NCI-H446 treated with DMSO at 0.1 percent for 48 hours (cell line): ENCODE data around the gene TYMS.
"Not testable (repeated sequence)": the region's sequence is repeated elsewhere in the genome, so short reads cannot be mapped to it uniquely, and the experiment has no call there.

Source experiments
- DNase-seq: peaks from one replicate; lab custom pipeline; 2025; lab: John Stamatoyannopoulos, UW

TYMS gene

DNA sequence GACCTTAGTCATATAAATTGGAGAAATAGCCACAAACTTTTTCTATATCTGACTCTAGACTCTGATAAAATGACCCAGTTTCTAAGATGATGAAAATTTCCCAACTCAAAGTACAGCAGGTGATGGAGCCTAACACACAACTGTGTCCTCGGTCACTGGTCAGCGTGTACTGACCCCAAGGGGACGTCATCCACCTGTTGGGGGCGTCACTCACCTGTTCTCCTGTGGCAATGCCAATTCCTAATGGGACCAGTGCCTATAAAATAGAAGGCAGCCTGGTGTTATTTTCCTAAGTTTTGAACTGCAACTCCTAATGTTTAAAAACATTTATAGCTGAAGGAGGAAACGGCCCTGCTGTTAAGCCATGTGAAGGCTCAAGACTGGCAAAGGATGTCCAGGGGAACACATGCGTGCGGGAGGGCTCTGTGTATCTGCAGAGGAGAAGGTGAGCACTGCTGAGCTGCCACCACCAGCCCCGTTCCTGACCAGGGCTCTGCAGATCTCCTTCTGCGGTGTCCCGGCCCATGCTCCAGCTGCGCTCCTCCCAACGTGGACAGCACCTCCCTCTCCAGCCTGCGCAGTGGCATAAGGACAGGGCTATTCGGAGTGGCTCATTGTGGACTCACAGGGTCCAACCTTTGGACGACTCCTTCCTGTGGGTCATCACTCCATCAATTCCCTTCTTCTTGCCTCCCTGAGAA lies 21.2 kb downstream of the TYMS start:
- DNase-seq, result no peak

DNA sequence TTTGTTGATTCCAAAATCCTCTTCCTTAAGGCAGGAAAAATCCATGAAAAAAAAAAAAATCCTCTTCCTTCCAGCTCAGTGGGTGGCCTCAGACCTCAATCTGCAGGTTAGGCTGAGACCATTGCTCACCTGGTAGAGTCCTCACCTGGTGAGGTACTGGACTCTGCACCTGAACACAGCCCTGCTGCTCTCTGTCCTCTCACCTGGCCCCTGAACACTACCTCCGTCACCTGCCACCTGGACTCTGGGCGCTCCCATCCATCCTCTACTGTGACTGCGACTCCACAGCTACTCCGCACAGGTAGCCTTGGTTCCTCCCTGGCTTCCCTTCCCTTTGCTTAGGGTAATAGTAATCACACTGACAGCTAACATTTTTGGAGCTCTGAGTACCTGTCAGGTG lies 22.1 kb downstream of the TYMS start:
- DNase-seq, result no peak

DNA sequence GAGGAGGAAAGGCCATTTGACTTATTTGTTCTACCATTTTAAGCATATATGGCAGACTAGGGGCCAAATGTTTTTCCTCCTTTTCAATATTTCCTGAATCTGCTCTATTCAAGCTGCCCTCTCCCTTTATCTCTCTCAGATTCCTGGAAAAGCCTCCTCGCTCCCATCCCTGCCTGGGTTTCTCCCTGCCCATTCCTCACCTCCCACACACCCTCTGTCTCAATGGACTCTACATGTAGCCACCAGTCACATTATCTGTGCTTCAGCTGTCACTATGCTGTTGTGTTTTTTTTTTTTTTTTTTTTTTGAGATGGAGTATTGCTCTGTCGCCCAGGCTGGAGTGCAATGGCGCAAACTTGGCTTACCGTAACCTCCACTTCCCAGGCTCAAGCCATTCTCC lies 22.9 kb downstream of the TYMS start:
- DNase-seq, result no peak

DNA sequence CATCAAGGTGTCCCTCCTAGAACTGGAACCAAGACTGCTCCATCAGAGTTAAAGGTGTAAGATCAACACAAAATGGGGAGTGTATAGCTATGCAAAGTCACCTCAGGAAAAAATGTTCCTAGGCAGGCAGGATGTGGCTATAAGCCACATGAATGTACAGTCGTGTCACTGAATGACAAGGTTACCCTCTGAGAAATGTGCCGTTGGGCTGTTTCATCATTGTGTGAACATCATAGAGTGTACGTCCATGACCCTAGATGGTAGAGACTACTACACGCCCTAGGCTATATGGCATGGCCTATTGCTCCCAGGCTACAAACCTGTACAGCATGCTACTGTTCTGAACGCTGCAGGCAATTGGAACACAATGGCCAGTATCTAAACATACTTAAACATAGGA lies 24.5 kb downstream of the TYMS start:
- DNase-seq, result no peak

DNA sequence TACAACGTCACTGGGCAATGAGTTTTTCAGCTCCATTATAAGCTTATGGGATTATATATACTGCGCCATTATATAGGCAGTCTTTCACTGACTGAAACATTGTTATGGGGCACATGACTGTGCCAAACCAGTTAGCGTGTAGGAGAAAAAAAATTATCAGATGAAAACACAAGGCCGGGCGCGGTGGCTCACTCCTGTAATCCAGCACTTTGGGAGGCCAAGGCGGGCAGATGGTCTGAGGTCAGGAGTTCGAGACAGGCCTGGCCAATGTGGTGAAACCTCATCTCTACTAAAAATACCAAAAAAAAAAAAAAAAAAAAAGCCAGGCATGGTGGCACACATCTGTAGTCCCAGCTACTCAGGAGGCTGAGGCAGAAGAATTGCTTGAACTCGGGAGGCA lies 25.0 kb downstream of the TYMS start:
- not testable (repeated sequence) for DNase-seq

DNA sequence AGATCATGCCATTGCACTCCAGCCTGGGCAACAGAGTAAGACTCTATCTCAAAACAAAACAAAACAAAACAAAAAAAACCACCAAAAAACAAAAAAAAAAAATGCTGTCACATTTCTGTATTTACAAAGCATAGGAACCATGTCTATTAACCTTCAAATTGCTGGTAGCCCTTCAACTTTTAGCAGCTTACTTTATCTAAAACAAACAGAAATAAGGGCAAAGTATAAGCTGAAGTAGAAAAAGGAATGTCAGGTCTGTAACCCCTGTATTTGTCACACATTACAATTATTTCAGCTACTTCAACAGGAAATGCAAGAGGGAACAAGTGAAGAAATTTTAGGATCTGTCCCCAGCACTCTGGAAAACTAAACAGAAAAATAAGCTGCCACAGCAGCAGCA lies 25.4 kb downstream of the TYMS start:
- no peak for DNase-seq

DNA sequence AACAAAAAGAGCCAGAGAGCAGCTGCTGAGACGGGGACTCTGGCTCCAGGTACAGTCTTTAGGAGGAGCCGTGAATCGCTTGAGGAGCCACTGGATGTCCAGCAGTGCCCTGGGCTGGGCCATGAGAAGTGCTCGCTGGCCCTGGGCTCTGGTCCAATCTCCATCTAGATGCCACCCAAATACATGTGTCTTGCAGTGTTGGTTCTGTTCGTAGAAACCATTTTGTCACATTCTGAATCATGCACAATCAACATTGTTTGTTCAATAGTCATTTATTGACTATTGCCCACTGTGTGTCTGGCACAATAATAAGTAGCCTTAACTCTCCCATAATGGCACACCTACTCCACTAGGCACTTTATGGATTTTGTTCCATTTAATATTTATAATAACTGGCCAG lies 26.1 kb downstream of the TYMS start:
- no peak for DNase-seq

DNA sequence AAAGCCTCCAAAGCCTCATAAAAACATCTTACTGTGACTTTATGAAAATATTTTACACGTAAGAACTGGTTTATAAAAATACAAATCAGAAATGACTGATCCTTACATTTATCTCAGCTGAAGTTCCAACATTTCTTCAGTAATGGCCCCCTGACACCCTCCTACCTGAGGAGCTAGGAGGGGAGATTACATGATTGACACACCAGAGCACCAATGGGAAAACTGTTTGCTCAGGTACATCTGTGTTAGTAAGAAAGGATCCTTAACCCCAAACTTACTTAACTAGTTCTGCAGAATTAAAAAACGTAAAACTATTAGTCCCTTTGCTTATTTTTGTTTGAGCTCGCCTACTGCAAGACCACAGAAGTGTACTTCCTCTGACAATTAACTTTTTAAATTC lies 28.0 kb downstream of the TYMS start:
- no peak for DNase-seq

DNA sequence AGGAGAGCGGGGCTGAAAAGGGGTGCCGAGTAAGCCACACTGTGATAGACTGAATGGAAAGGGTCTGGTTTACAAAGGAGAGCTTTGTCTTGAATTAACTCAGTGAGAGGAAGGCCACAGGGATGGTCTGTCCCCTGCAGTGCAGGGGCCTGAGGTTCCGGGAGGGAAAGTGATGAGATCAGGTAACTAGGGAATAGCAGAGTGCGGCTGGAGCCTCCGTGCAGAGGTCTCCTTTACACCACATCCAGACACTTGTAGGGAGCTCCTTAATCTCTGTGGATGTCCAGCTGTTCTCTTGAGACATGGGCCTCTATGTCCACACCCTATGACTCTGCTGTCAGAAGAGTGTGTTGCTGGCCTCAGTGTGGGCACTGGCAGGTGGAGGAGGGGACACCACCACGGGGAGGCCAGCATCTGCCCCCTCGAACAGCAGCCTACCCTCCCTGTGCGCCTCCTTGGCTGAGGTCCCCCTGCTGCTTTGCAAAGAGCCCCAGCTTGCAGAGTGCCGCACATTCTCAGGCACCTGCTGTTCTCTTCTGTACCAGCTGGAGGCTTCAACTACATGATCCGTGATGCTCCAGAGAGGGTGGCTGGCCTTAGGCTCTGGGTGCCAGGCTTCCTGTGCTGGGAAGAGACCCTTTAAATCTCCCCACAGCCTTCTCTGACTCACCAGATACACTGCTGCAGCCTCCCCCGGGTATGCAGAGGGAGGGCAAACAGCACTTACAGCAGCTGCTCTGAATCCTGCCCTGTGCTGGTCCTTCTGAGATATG lies 29.1 kb downstream of the TYMS start:
- DNase-seq, result no peak

DNA sequence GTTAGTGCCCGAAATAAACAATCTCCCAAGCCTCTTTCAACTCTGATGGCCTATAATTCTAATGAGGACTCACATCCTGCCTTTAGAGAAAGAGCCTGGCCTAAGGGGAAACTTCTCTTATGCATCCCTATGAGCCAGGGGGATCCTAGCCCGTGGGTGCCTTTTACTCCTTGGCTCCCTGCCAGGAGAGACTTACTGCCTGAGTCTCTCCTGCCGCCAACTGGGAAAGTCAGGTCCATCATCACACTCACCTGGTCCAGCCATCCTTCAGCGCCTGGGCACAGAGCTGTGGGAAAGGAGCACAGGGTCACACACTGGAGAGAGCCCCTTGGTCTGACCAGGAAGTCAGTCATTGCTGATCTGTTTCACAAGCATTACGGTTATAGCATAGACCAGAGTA lies 30.9 kb downstream of the TYMS start:
- DNase-seq, result no peak

DNA sequence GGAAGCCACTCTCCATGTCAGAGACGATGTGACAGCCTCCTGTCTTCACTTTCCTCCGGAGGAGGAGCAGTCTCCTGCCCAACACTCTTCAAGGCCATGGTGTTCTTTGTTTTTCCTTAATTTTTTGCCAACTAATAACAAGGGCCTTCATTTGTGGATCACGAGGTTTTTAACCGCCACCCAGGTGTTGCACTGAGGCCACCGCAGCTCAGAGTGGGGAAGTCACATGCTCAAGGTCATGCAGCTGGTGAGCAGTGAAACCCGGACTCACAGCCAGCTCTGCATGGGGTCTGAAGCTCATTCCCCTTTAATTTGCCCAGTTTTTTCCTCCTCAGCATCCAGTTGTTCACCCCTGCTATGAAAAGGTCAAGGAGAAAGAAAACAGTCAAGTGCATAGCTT lies 35.4 kb downstream of the TYMS start:
- DNase-seq, result no peak

DNA sequence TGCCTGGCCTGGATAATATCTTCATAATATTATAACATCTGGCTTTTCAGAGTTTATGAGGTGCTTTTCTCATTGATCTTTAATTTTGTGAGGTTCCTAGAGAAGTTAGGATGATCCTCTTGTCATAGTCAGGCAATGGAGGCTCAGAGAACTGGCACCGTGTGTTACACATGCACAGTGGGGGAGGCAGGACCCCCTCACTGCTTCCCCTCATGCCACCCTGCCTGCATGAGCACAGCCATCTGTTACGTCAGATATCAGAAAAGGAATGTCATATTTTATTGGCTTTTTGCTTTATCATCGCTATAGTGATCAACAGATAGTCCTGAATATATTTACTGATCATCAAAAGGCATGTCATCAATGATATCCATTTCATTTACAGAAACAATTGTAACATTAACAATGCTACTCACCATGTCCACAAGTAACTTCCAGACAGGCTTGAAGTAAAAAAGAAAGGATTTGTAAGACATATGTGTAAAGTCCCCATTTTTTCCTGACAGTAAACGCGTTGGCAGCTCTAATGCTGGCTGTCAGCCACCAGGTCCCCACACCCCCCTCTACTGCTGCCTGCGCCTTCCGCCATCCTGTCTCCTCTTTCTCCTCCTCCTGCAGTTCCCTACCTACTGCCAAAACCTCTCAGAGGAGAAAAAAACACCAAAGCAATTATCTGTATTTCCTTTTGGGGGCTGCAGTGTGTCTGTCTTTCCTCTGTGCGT lies 36.2 kb downstream of the TYMS start:
- no peak for DNase-seq

DNA sequence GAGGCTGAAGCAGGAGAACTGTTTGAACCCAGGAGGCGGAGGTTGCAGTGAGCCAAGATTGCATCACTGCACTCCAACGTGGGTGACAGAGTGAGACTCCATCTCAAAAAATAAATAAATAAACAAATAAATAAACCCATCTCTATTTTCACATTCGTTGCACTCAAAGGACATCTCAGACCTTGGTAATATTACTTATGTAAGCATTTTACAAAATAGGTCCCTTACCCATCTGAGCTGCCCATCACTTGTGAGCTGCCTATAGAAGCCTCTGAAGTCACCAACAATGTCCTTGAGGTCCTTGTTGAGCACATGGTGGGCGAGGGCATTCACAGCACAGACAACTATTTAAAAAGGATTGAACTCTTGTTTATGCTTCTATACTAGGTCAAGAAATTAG lies 39.6 kb downstream of the TYMS start:
- DNase-seq, result no peak

DNA sequence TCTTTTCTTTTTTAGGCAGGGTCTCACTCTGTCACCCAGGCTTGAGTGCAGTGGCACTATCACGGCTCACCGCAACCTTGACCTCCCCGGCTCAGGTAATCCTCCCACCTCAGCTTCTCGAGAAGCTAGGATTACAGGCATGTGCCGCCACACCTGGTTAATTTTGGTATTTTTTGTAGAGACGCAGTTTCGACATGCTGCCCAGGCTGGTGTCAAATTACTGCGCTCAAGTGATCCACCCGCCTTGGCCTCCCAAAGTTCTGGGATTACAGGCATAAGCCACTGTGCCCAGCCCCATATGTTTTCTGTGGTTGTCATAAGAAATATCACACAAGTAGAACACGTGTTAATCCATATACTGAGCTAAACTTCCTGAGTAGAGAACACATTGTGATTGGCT lies 40.3 kb downstream of the TYMS start:
- DNase-seq, result no peak

DNA sequence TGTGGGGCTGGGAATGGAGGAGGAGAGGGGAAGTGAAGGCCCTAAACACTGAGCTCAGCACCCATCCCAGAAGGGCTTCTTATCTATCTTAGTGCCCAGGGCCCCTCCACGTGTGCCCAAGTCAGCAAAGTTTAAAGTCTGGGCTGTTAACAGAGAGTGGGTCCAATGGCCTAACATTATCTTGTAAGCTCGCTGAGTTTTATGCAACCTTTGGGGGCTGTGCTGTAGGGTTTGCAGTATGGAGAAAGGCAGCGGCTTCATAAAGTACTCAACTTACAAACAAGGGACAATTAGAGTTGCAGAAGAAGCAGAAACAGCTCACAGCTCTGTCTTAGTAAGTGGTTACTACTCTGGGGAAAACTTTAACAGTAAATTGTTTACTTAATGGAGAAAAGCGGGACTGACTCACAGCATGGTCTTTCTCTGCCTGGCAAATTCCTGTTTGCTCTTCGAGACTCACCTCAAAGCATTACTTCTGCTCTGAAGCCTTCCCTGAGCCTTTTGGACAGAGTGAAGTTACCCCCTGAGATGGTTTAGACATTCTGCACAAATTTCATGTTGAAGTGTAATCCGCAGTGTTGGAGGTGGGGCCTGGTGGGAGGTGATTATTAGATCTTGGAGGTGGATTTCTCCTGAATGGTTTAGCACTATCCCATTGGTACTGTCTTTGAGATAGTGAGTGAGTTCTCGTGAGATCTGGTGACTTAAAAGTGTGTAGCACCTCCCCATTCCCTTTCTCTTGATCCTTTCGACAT lies 45.9 kb downstream of the TYMS start:
- DNase-seq, result no peak

DNA sequence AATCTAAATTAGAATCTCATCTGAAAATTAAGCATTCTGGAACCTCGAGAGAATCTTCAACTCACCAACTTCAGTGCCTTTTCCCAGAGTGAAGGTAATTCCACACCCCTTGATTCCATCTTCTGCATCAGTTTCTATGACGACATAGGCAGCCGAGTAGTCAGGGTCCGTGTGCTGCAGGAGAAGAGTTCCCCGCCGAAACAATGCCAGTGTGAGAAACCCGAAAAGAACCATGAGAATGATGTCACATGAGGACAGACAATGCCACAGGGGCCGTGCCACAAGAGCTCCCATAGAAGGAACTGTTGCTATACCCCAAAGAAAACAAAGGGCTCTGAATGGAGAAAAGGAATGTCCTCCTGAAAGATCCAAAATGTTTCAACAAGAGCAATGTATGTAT lies 49.0 kb downstream of the TYMS start:
- no peak for DNase-seq

DNA sequence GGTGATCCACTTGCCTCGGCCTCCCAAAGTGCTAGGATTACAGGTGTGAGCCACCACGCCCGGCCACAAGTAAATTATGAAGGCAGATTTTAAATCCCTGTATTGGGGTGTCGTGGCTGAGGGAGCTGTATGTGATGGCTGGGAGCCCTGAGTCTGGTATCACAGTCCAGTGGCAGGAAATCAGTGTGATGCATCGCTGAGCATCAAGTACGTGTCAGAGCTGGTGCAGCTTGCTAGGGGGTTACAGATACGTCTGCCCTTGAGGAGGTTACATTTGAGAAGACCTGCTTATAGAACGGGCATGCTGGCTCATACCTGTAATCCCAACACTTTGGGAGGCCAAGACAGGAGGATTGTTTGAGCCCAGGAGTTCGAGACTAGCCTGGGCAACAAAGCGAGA lies 50.6 kb downstream of the TYMS start:
- no peak for DNase-seq

DNA sequence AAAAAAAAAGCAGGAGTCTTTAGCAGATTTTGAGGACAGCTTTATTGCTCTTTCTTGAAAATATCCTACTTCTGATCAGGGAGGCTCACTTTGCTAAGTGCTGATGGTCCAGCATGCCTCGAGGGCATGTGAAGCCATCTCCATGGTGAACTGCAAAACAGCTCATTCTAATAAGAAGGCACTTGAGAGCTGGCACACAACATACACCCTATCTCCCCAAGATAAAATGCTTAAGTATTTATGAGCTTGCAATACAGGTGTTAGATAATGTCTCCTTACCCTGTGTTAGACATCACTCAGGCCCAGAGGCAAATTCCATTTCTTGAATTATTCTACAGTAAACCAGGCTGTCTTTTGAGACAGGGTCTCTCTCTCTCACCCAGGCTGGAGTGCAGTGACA lies 52.3 kb downstream of the TYMS start:
- no peak for DNase-seq

DNA sequence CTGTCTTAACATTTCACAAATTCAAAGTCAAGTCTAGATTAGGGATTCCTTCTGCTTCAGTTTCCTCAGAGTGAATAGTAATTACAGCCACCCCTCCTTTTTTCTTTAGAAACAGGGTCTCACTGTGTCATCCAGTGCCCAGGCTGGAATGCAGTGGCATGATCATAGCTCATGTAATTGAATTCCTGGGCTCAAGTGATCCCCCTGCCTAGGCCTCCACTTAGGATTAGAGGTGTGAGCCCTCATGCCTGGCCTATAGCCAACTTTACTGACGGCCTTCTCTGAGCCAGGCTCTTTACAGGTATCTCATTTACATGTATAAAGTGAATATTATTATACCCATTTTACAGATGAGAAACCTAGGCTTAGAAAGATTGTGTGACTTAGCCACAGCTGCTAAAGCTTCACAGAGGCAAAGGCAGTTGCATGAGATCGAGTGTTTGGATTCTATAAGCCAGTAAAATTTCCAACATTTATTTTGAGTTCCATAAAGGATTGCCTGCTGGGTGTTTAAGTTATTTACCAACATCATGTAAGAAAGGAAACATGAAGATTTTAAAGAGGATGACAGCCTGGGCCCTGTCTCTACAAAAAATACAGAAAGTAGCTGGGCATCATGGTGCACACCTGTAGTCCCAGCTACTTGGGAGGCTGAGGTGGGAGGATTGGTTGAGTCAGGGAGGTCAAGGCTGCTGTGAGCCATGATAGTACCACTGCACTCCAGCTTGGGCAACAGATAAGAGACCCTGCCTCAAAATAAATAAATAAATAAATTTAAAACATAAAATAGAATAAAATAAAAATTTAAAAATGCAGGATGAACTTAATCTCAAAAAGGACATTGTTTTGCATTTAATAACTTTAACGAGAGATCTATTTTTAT lies 53.2 kb downstream of the TYMS start:
- no peak for DNase-seq

DNA sequence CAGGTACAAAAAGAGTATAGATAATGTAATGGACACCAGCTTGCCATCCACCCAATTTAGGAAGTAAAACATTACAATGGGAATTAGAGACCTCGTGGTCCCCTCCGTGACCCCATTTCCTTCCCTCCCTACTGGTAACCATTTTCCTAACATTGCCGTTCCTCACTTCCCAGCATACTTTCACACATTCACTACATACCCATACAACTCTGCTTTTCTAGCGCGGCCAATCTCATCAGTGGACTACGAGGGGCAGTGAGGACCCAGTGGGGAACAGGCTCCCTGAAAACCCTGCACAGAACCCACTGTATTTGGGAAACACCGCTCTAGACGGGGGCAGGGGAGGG lies 53.8 kb downstream of the TYMS start:
- DNase-seq, result no peak

DNA sequence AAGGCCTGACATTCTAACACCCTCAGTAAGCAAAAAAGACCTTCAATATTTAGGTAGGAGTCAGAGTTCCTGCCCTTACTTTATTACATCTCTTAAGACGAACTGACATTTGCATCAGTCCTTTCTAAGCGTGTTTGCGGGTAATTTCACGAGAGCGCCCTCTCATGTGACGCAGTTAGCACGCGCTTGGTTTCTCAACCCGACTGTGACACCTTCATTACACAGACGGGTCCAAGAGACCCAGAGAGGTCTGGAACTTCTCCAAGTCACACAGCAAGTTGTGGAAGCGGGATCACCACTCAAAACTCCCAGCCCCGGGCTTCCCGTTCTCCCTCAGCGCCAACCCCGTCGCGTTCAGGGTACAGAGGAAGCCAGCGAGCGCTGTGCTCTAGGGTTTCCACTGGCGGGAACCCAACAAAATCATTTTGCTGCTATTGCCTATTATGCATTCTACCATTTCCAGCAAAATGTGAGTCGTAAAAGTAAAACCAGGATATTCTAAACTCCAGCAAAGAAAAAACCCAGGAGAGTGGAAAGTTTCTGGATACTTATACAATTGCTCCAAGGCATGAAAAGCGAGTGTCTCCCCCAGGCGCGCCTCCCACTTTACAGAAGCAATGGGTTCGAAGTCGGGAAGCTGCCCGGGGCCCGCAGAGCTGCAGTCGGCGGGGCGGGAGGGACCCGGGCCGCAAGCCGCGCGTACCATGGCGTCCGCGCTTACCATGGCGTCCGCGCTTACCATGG lies 54.4 kb downstream of the TYMS start:
- DNase-seq, result peak; percentile 36
